HG03439 (cell line): ENCODE measurements around the gene PCYT1A.
"Not testable (repeated sequence)": the region's sequence is repeated elsewhere in the genome, so short reads cannot be mapped to it uniquely, and the experiment has no call there.

Experiments
- ATAC-seq: cut with Tn5 transposase; IDR thresholded peaks from one replicate; pipeline ENCODE4 v1.9.1; 2021; ENCODE audit warnings: mild to moderate bottlenecking, moderate library complexity; ENCODE audit not compliant: unreplicated experiment

PCYT1A gene

GRCh38 chr3:196216681-196217211, 70.8 kb downstream of the PCYT1A start:
- ATAC-seq, result no peak

GRCh38 chr3:196216089-196216564, 71.4 kb downstream of the PCYT1A start, which contains the start of gene SLC51A:
Gene SLC51A, plus strand, starts transcription at chr3:196216534. Its CDS starts 179 bp downstream, at chr3:196216713.
- ATAC-seq, result no peak

- ATAC-seq, result no peak
Measured at GRCh38 chr3:196215493-196216020, 72.0 kb downstream of the PCYT1A start.

GRCh38 chr3:196214783-196215441, 72.6 kb downstream of the PCYT1A start:
- no peak for ATAC-seq

GRCh38 chr3:196210673-196211556, 76.6 kb downstream of the PCYT1A start, which contains the start of gene ZDHHC19:
Gene ZDHHC19, minus strand, starts transcription at chr3:196211400. Its CDS starts 85 bp downstream, at chr3:196211315.
- ATAC-seq, result no peak

- ATAC-seq, result not testable (repeated sequence)
Measured at GRCh38 chr3:196209944-196210672, 77.4 kb downstream of the PCYT1A start.

GRCh38 chr3:196208942-196209695, 78.4 kb downstream of the PCYT1A start:
- no peak for ATAC-seq

GRCh38 chr3:196207833-196208607, 79.5 kb downstream of the PCYT1A start:
- ATAC-seq, result no peak

GRCh38 chr3:196207159-196207832, 80.2 kb downstream of the PCYT1A start:
- ATAC-seq, result no peak

GRCh38 chr3:196205442-196206205, 81.9 kb downstream of the PCYT1A start:
- ATAC-seq, result not testable (repeated sequence)

GRCh38 chr3:196203846-196204245, 83.7 kb downstream of the PCYT1A start:
- no peak for ATAC-seq

GRCh38 chr3:196202516-196202970, 85.0 kb downstream of the PCYT1A start:
- no peak for ATAC-seq

GRCh38 chr3:196198771-196199753, 88.5 kb downstream of the PCYT1A start:
- ATAC-seq, result no peak

GRCh38 chr3:196198081-196198675, 89.3 kb downstream of the PCYT1A start:
- no peak for ATAC-seq

- ATAC-seq, result no peak
Measured at GRCh38 chr3:196197524-196197923, 90.0 kb downstream of the PCYT1A start.

- no peak for ATAC-seq
Measured at GRCh38 chr3:196195664-196196265, 91.8 kb downstream of the PCYT1A start.
